Gastroesophageal sphincter (tissue), 4 donors: Measurements from ENCODE around the gene TRAPPC6A. TPM values are rescaled to one million over a fixed set of nuclear protein-coding genes. Genes with fewer than 3 reads are reported as not detected.

Experiments
- ATAC-seq: fragments of 150-250 bp; one replicate; pipeline ENCODE4 v1.9.1; 2016; ENCODE audit warnings: mild to moderate bottlenecking, moderate library complexity
- H3K27ac ChIP-seq, 4 donors: fragments of 200-600 bp; sonication (generic) in 3 of 4; 1 replicate in 3 of 4; 2 replicates in 1 of 4; pipeline ENCODE4 v1.5.1; 2016 to 2019
- H3K27me3 ChIP-seq: fragments of 200-600 bp; sonication (generic); one replicate; pipeline ENCODE4 v1.5.1; 2019
- H3K36me3 ChIP-seq, 2 donors: fragments of 200-600 bp; sonication (generic); one replicate each; pipeline ENCODE4 v1.5.1; 2019; ENCODE audit warnings: control low read depth in 1 of 2
- H3K4me1 ChIP-seq, 3 donors: fragments of 200-600 bp; sonication (generic); 1 replicate in 2 of 3; 2 replicates in 1 of 3; pipeline ENCODE4 v1.5.1; 2016 to 2019; ENCODE audit warnings: control low read depth in 2 of 3
- H3K4me3 ChIP-seq, 2 donors: fragments of 200-600 bp; sonication (generic); one replicate each; pipeline ENCODE4 v1.5.1; 2019; ENCODE audit warnings: mild to moderate bottlenecking in 1 of 2, moderate library complexity in 1 of 2
- H3K9me3 ChIP-seq, 3 donors: fragments of 200-600 bp; sonication (generic); one replicate each; pipeline ENCODE4 v1.5.1; 2017 to 2019; ENCODE audit warnings: control low read depth in 2 of 3
- CTCF ChIP-seq, 4 experiments: fragments of 200-600 bp in 2 of 4; fragments of 450-650 bp in 2 of 4; sonication (generic) in 1 of 4; IDR thresholded peaks; one replicate each; pipeline ENCODE4 v1.5.1; 2017 to 2019; ENCODE audit warnings: antibody characterized with exemption in 4 of 4, mild to moderate bottlenecking in 2 of 4, moderate library complexity in 2 of 4
- EP300 ChIP-seq: sonication (generic); formaldehyde crosslinking; IDR thresholded peaks from one replicate; pipeline ENCODE4 v1.6.1; 2017; ENCODE audit warnings: antibody characterized with exemption, mild to moderate bottlenecking
- POLR2A ChIP-seq, 2 donors: fragments of 450-650 bp; IDR thresholded peaks; one replicate each; pipeline ENCODE4 v1.6.1; 2017; ENCODE audit warnings: antibody characterized with exemption in 2 of 2, mild to moderate bottlenecking in 2 of 2, moderate library complexity in 1 of 2
- POLR2AphosphoS5 ChIP-seq: sonication (generic); formaldehyde crosslinking; IDR thresholded peaks from one replicate; pipeline ENCODE4 v1.6.1; 2017; ENCODE audit warnings: antibody characterized with exemption
- WGBS, 2 donors: methylation state at CpG; one replicate each; pipeline ENCODE4 v1.1.5; 2018; ENCODE audit warnings: low coverage in 1 of 2; 5-methylcytosine and 5-hydroxymethylcytosine counted together
- total RNA-seq, 4 donors: library from RNA; depleted of rRNA; stranded (reverse); fragments of >200 nt; gene quantifications; one replicate each; pipeline ENCODE4 v1.1.0, GENCODE V29; 2016

TRAPPC6A gene
- total RNA-seq, 4 donors from 2014 or later: 16.2 to 24.0 (median 20.7) TPM

- H3K27ac ChIP-seq: no peak overlapping the region
- H3K9me3 ChIP-seq: no peaks in the 10 kb centered on the region
- no peak overlapping the region for H3K4me3 ChIP-seq
- 24 to 80% methylated on average over 2 to 5 of the region's 32 CpGs for WGBS, 2 donors
- no peaks in the 10 kb centered on the region for H3K36me3 ChIP-seq
- no peak for ATAC-seq
- H3K4me1 ChIP-seq: peaks cover 0 to 14% (median 0%) of the 10 kb centered on the region in 3 donors
- H3K27me3 ChIP-seq: peaks cover 62% of the 10 kb centered on the region
- TF ChIP-seq POLR2A (IDR thresholded peaks at IDR 0.05): no peak
- peak in 3 of 4 experiments; percentile 16 to 51 (median 35) for TF ChIP-seq CTCF (IDR thresholded peaks at IDR 0.05)
Observed at GRCh38 chr19:45161738-45162607, 16.1 kb downstream of the TRAPPC6A start.

DNA sequence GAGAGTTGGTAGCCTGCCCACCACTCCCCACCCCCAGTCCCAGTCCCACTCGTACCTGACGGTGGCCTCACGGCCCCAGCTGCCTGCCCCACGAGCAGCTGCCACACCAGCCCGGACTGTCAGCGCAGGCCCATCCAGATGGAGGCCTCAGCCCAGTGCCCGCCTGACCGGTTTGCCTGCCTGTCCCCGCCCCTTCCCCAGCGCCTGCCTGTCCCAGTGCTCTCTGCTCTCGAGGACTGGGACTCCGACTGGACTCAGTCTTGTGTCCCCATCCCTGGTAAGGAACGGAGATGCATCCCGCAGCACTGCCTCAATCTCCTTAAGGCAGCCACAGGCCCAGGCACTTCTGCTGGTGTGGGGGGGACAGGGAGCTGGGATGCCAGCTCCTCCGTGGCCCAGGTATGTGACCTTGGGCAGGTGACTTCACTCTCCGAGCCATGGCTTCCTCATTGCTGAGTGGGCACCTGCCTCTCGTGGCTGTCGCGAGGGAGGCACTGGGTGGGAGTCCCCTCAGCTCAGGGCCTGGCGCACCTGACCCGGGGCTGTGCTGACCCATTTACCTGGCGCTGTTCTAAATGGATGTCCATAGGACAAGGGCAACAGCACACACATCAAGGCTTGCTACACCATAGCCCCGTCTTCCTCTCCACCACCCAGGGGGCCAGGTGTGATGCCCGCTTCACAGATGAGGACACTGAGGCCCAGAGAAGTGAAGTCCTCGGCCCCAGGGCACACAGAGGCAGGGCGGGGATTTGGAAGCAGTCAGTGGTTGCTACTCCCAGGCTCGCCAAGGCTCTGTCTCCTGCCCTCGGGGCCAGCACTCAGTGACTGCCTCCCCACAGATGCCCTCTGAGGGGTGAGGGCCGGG, 16.9 kb downstream of the TRAPPC6A start, which contains the start of gene NKPD1:
Gene NKPD1 (minus strand): TSS at position 113 of the 868 bp plus-strand sequence. CDS start 832 bp downstream, outside the sequence.
- H3K36me3 ChIP-seq: no peaks in the 10 kb centered on the region
- peaks cover 71% of the 10 kb centered on the region for H3K27me3 ChIP-seq
- H3K4me3 ChIP-seq: no peak within 1 kb of the TSS
- no peaks in the 10 kb centered on the region for H3K9me3 ChIP-seq
- no peak within 1 kb of the TSS for H3K27ac ChIP-seq
- 43 to 60% methylated on average over 3 to 7 of the region's 29 CpGs for WGBS, 2 donors
- ATAC-seq: no peak
- TF ChIP-seq CTCF (IDR thresholded peaks at IDR 0.05) (no peak), POLR2AphosphoS5 (no peak), EP300 (no peak), POLR2A (IDR thresholded peaks at IDR 0.05) (no peak)
- H3K4me1 ChIP-seq: peaks cover 0 to 14% (median 0%) of the 10 kb centered on the region in 3 donors

GRCh38 chr19:45159971-45160324, 18.1 kb downstream of the TRAPPC6A start:
- no peak overlapping the region for H3K4me3 ChIP-seq
- no peaks in the 10 kb centered on the region for H3K36me3 ChIP-seq
- no peak for ATAC-seq
- no peaks in the 10 kb centered on the region for H3K9me3 ChIP-seq
- 80% methylated on average over 3 of the region's 10 CpGs; no CpG with 5 or more reads in 1 of the 2 donors for WGBS, 2 donors
- H3K27me3 ChIP-seq: peaks cover 82% of the 10 kb centered on the region
- H3K4me1 ChIP-seq: peaks cover 0 to 11% (median 0%) of the 10 kb centered on the region in 3 donors
- H3K27ac ChIP-seq: no peak overlapping the region
- no peak for TF ChIP-seq CTCF (IDR thresholded peaks at IDR 0.05)

DNA sequence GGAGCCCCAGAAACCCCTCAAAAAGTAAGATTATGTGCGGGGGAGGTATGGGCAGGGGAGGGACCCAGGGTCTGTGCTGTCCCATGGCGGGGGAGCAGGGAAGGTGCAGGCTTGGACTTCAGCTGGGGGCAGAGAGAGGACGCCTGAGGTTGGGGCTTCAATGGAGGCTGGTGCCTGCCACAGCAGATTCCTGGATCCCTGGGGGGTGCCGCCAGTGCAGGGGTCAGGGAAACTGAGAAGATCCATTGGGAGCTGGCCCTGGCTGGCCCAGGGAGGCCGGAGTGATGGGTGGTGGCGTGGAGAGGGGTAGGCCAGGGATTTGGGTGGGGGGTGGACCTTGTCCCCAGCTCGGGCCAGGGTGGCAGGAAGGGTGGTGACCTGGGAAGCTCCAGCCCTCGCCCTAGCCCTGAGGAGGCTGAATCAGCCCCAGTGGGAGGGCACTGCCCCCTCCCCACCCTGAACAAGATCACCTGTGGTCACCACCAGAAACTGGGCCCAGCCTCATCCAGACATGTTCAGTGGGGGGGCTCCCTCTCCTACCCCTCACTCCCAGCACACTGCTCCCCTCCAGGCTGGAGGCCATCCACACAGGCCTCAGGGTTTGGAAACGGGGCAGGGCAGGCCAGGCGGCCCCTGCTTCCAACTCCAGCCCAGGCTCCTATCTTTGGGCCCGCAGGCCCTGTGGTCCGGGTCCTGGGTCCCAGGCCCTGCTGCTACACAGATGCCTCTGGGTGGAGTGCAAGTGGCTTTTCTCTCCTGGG, 18.6 kb downstream of the TRAPPC6A start:
- peaks cover 0 to 5% (median 0%) of the 10 kb centered on the region in 3 donors for H3K4me1 ChIP-seq
- no peak overlapping the region for H3K27ac ChIP-seq
- no peak overlapping the region for H3K4me3 ChIP-seq
- 68 to 73% methylated on average over 3 to 4 of the region's 12 CpGs for WGBS, 2 donors
- H3K27me3 ChIP-seq: peaks cover 87% of the 10 kb centered on the region
- TF ChIP-seq POLR2A (IDR thresholded peaks at IDR 0.05) (no peak), EP300 (no peak), POLR2AphosphoS5 (no peak), CTCF (IDR thresholded peaks at IDR 0.05) (no peak)
- no peaks in the 10 kb centered on the region for H3K9me3 ChIP-seq
- no peak for ATAC-seq
- H3K36me3 ChIP-seq: no peaks in the 10 kb centered on the region
